Measurements from ENCODE around the gene NRXN3. TPM values are rescaled to one million over a fixed set of nuclear protein-coding genes. Genes with fewer than 3 reads are reported as not detected.

NRXN3 gene
- total and polyA plus RNA-seq, 2 experiments from 2014 or later: 1.0 to 1.8 TPM

GRCh38 chr14:79698298-79698711 lies 1528.1 kb downstream of the NRXN3 start:
- H3K9me2 ChIP-seq (ENCODE audit: insufficient read depth): 0 out of 2 replicates have a peak, but pooled peaks cover 7% of the 10 kb centered on the region
- no peaks in the 10 kb centered on the region for H4K20me1 ChIP-seq (replicated peaks; ENCODE audit: insufficient read depth)
- H3K36me3 ChIP-seq (ENCODE audit: insufficient read depth): no peaks in the 10 kb centered on the region
- H3K27ac Mint-ChIP-seq: no peak overlapping the region
- DNase-seq (ENCODE audit: low spot score) (no peak), ATAC-seq (no peak)
- H3F3A ChIP-seq (replicated peaks; ENCODE audit: low read depth): no peaks in the 10 kb centered on the region
- peaks cover 4% of the 10 kb centered on the region; the same call in 2 of the 3 replicates for H3K4me1 Mint-ChIP-seq
- no peak overlapping the region for H2AFZ ChIP-seq
- no peak overlapping the region for H3K4me3 Mint-ChIP-seq
- H3K4me1 ChIP-seq (ENCODE audit: insufficient read depth): no peaks in the 10 kb centered on the region
- H3K27me3 ChIP-seq (ENCODE audit: insufficient read depth): no peaks in the 10 kb centered on the region
- TF ChIP-seq JUNB (IDR thresholded peaks at IDR 0.05; ENCODE audit: unreplicated experiment) (no peak), ZNF331 (CRISPR knock-in tag; IDR thresholded peaks at IDR 0.05; ENCODE audit: low read depth) (no peak), EZH2phosphoT487 (IDR thresholded peaks at IDR 0.05; ENCODE audit: unreplicated experiment) (no peak), REST (IDR thresholded peaks at IDR 0.05; ENCODE audit: unreplicated experiment) (no peak), NANOG (IDR thresholded peaks at IDR 0.05; ENCODE audit: borderline replicate concordance) (no peak), CREB1 (CRISPR knock-in tag; IDR thresholded peaks at IDR 0.05; ENCODE audit: low read depth) (no peak), ETS1 (IDR thresholded peaks at IDR 0.05) (no peak), CTCF (conservative IDR thresholded peaks at IDR 0.05; ENCODE audit: low read depth in 2 of 2) (no peak), STAT1 (IDR thresholded peaks at IDR 0.05; ENCODE audit: unreplicated experiment) (no peak), POLR2AphosphoS5 (IDR thresholded peaks at IDR 0.05; ENCODE audit: low read depth) (no peak), ZNF462 (CRISPR knock-in tag; IDR thresholded peaks at IDR 0.05) (no peak), ZNF114 (CRISPR knock-in tag; IDR thresholded peaks at IDR 0.05) (no peak), EZH2 (IDR thresholded peaks at IDR 0.05; ENCODE audit: low read depth, unreplicated experiment) (no peak)
- H3K9me3 Mint-ChIP-seq: no peaks in the 10 kb centered on the region
- H3K79me2 ChIP-seq (replicated peaks; ENCODE audit: insufficient read depth): no peaks in the 10 kb centered on the region
- H3K36me3 Mint-ChIP-seq (ENCODE audit: low read depth): no peaks in the 10 kb centered on the region
- no peak overlapping the region for H3K4me2 ChIP-seq
- no peaks in the 10 kb centered on the region for H3K27me3 Mint-ChIP-seq (ENCODE audit: insufficient read depth, low read depth, poor library complexity)
- no peak overlapping the region for H3K4me3 ChIP-seq
- H3K27ac ChIP-seq (ENCODE audit: low read depth): no peak overlapping the region

Data from GM23338 (cell line).